GM18861 (cell line): ENCODE results near the gene TGFB3.
A peak's percentile ranks its signal among the peaks of the same experiment; 100 is the strongest.

Source experiments
- ATAC-seq: cut with Tn5 transposase; IDR thresholded peaks from one replicate; pipeline ENCODE4 v1.9.1; 2021; ENCODE audit not compliant: unreplicated experiment

TGFB3 gene

GRCh38 chr14:75987201-75987970 lies 5.6 kb upstream of the TGFB3 start:
- ATAC-seq: no peak

- ATAC-seq: no peak
Measured at GRCh38 chr14:75986439-75986765, 4.6 kb upstream of the TGFB3 start.

- ATAC-seq: peak; percentile 48
Measured at GRCh38 chr14:75985618-75986438, 4.0 kb upstream of the TGFB3 start, which contains the start of gene IFT43. IFT43 (plus strand) TSS chr14:75985763; CDS start chr14:75985787, 24 bp downstream.

- no peak for ATAC-seq
Measured at GRCh38 chr14:75984674-75985073, 2.9 kb upstream of the TGFB3 start.

GRCh38 chr14:75983019-75983358 lies 1.2 kb upstream of the TGFB3 start:
- ATAC-seq: no peak

- peak; percentile 39 for ATAC-seq
Measured at GRCh38 chr14:75982266-75983018, 647 bp upstream of the TGFB3 start.

GRCh38 chr14:75980856-75981255 lies 939 bp downstream of the TGFB3 start:
- ATAC-seq: no peak

GRCh38 chr14:75979648-75980565 lies 1.9 kb downstream of the TGFB3 start:
- no peak for ATAC-seq

- no peak for ATAC-seq
Measured at GRCh38 chr14:75979071-75979571, 2.7 kb downstream of the TGFB3 start.

- no peak for ATAC-seq
Measured at GRCh38 chr14:75978249-75978731, 3.5 kb downstream of the TGFB3 start.

- no peak for ATAC-seq
Measured at GRCh38 chr14:75977582-75977943, 4.2 kb downstream of the TGFB3 start.

GRCh38 chr14:75976826-75977581 lies 4.8 kb downstream of the TGFB3 start:
- ATAC-seq: no peak

- no peak for ATAC-seq
Measured at GRCh38 chr14:75972801-75973421, 8.9 kb downstream of the TGFB3 start.

GRCh38 chr14:75971509-75971908 lies 10.3 kb downstream of the TGFB3 start:
- ATAC-seq: no peak

GRCh38 chr14:75970989-75971388 lies 10.8 kb downstream of the TGFB3 start:
- ATAC-seq: no peak

- ATAC-seq: no peak
Measured at GRCh38 chr14:75969891-75970290, 11.9 kb downstream of the TGFB3 start.

GRCh38 chr14:75969126-75969525 lies 12.7 kb downstream of the TGFB3 start:
- ATAC-seq: no peak

- ATAC-seq: no peak
Measured at GRCh38 chr14:75968456-75968855, 13.3 kb downstream of the TGFB3 start.

- ATAC-seq: no peak
Measured at GRCh38 chr14:75967866-75968265, 13.9 kb downstream of the TGFB3 start.
